Measurements from ENCODE around the gene BRF1. TPM values are rescaled to one million over a fixed set of nuclear protein-coding genes. Genes with fewer than 3 reads are reported as not detected.

Gene BRF1
- total RNA-seq, 4 donors from 2014 or later: 22.8 to 46.5 (median 30.7) TPM

GRCh38 chr14:105224845-105225570 is 75.8 kb downstream of the BRF1 start:
- ATAC-seq (ENCODE audit: low FRiP score) (no peak), DNase-seq (ENCODE audit: low spot score) (no peak)
- no peak for TF ChIP-seq CTCF (IDR thresholded peaks at IDR 0.05)

- no peak for DNase-seq (ENCODE audit: low spot score)
- TF ChIP-seq CTCF (IDR thresholded peaks at IDR 0.05): no peak
- no peak for ATAC-seq (ENCODE audit: low FRiP score)
Observed at GRCh38 chr14:105223770-105224544, 76.8 kb downstream of the BRF1 start.

- no peak for DNase-seq (ENCODE audit: low spot score)
- ATAC-seq (ENCODE audit: low FRiP score): no peak
- TF ChIP-seq CTCF (IDR thresholded peaks at IDR 0.05): no peak
Observed at GRCh38 chr14:105223260-105223659, 77.5 kb downstream of the BRF1 start.

GRCh38 chr14:105221598-105222178 is 79.1 kb downstream of the BRF1 start:
- no peak for ATAC-seq (ENCODE audit: low FRiP score)
- DNase-seq (ENCODE audit: low spot score): no peak

GRCh38 chr14:105220699-105221597 is 79.9 kb downstream of the BRF1 start:
- DNase-seq (ENCODE audit: low spot score): no peak
- ATAC-seq (ENCODE audit: low FRiP score): no peak
- TF ChIP-seq CTCF (IDR thresholded peaks at IDR 0.05): no peak

More at GRCh38 chr14:105221598-105222178, 79.1 kb downstream of the BRF1 start:
- TF ChIP-seq CTCF (IDR thresholded peaks at IDR 0.05): no peak

GRCh38 chr14:105219753-105220152 is 81.0 kb downstream of the BRF1 start:
- no peak for TF ChIP-seq CTCF (IDR thresholded peaks at IDR 0.05)
- DNase-seq (ENCODE audit: low spot score) (no peak), ATAC-seq (ENCODE audit: low FRiP score) (no peak)
